BJ (cell line): ENCODE measurements around the gene CDADC1. TPM values are rescaled to one million over a fixed set of nuclear protein-coding genes. Genes with fewer than 3 reads are reported as not detected.

ENCODE experiments used
- CTCF ChIA-PET: fragments of 350-600 bp; formaldehyde crosslinking; extraction: SDS; loops from one replicate; lab custom pipeline; 2021; ENCODE audit warnings: antibody characterized with exemption, inconsistent platforms; lab: Yijun Ruan, JAX
- POLR2A ChIA-PET: fragments of 300-600 bp; sonication (Branson Sonifier 250); formaldehyde crosslinking; extraction: SDS; loops from one replicate; lab custom pipeline; 2021; ENCODE audit warnings: antibody characterized with exemption; lab: Charles Lee
- DNase-seq: peaks from one replicate; pipeline ENCODE4 v3.0.0-alpha.2; 2011; ENCODE audit warnings: low read depth
- H3K27me3 ChIP-seq: 2 replicates; pipeline ENCODE4 v1.6.0; 2011; ENCODE audit warnings: low read length; ENCODE audit not compliant: control insufficient read depth, insufficient read depth
- H3K36me3 ChIP-seq: 2 replicates; pipeline ENCODE4 v1.5.1; 2011; ENCODE audit warnings: low read length; ENCODE audit not compliant: control insufficient read depth, insufficient read depth
- H3K4me3 ChIP-seq: 2 replicates; pipeline ENCODE4 v1.5.1; 2011; ENCODE audit warnings: low read depth, mild to moderate bottlenecking, control low read depth, low read length
- CTCF ChIP-seq: IDR thresholded peaks from 2 replicates; pipeline ENCODE4 v1.5.1; 2011; ENCODE audit warnings: low read depth, mild to moderate bottlenecking, control low read depth, inconsistent platforms, low read length, moderate library complexity; ENCODE audit not compliant: insufficient read depth
- polyA plus RNA-seq: library from polyadenylated mRNA; depleted of rRNA; stranded (reverse); fragments of >200 nt; gene quantifications from 2 replicates; pipeline ENCODE4 v1.2.3, GENCODE V29; 2011

CDADC1 gene
- polyA plus RNA-seq, 1 experiment: 2.2 TPM

GRCh38 chr13:49278211-49278610, 30.5 kb downstream of the CDADC1 start:
- Histone ChIP-seq H3K36me3 (no peaks in the 10 kb centered on the region), H3K4me3 (no peak overlapping the region), H3K27me3 (no peaks in the 10 kb centered on the region)
- POLR2A ChIA-PET: no interaction called here
- no peak for TF ChIP-seq CTCF
- CTCF ChIA-PET: interaction anchor here (0.6 kb wide), 1 partner anchor 79 kb away, joined by 3 read pairs; no protein-coding TSS in a partner anchor
- DNase-seq: no peak

DNA sequence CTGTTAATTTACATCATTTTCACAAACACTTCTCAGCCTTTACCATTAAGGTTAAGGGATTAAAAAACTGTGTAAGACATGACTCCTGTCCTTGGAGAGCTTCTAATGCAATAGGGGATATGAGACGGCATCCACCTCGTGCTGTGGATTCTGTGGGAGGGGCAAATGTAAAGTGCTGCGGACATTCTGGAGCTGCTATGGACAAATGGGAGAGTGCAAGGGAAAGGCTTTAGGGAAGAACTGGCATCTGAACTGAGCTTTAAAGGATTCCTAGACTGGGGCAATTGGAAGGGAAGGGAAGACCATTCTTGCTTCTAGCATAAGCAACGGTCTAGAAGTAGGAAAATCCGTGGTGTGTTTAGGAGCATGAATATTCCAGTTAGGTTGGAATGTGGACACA, 31.4 kb downstream of the CDADC1 start:
- ChIA-PET POLR2A (no interaction called here), CTCF (interaction anchor here (0.6 to 1.2 kb wide), 4 partner anchors 11 to 529 kb away, joined by 3 read pairs; no protein-coding TSS in a partner anchor)
- DNase-seq: no peak
- Histone ChIP-seq H3K4me3 (no peak overlapping the region), H3K36me3 (no peaks in the 10 kb centered on the region), H3K27me3 (no peaks in the 10 kb centered on the region)
- TF ChIP-seq CTCF: no peak

GRCh38 chr13:49279885-49280284, 32.2 kb downstream of the CDADC1 start:
- Histone ChIP-seq H3K27me3 (no peaks in the 10 kb centered on the region), H3K4me3 (no peak overlapping the region), H3K36me3 (no peaks in the 10 kb centered on the region)
- no peak for DNase-seq
- ChIA-PET CTCF (interaction anchor here (1.2 to 2.2 kb wide), 13 partner anchors 9 to 510 kb away, joined by 3 to 10 read pairs (median 5); partner anchors contain the start of gene CDADC1), POLR2A (no interaction called here)
- TF ChIP-seq CTCF: no peak

DNA sequence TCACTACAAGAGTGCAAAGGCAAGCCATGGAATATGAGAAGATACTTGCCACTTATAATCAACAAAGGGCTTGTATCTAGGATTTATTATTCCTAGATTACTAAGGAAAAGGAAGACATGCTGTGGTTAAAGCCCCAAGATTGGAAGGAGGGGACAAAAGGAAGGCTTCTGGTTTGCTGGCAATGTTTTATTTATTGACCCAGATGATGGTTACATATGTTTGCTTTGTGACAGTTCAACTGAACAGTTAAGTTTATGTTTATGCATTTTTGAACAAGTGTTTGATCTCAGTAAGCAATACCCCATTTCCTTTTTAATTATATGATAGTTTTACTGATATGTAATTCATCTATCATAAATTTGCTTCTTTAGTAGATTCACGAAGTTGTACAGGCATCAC, 40.3 kb downstream of the CDADC1 start:
- ChIA-PET CTCF (no interaction called here), POLR2A (no interaction called here)
- Histone ChIP-seq H3K36me3 (no peaks in the 10 kb centered on the region), H3K4me3 (no peak overlapping the region), H3K27me3 (no peaks in the 10 kb centered on the region)
- TF ChIP-seq CTCF: no peak
- DNase-seq: no peak

DNA sequence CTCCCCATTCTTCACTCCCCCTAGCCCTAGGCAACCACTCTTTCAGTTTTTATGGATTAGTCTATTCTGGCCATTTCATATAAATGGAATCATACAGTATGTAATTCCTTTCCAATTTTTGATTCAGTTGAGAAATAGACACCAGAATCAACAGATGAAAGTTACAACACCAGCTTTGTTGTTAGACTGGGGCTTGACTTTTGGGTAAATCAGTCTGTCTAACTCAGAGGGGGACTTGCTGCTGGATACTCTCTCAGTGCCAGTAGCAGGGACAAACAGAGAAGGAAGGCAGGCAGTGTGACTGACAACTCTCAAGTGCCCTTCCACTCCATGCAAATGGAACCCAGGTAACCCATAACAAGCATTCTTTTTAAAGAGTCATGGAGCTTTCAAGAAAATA, 40.7 kb downstream of the CDADC1 start:
- POLR2A ChIA-PET: interaction anchor here (0.6 kb wide), 1 partner anchor 79 kb away, joined by 3 read pairs; no protein-coding TSS in a partner anchor
- H3K36me3 ChIP-seq: no peaks in the 10 kb centered on the region
- no peaks in the 10 kb centered on the region for H3K27me3 ChIP-seq
- H3K4me3 ChIP-seq: no peak overlapping the region
- CTCF ChIA-PET: no interaction called here
- no peak for TF ChIP-seq CTCF
- DNase-seq: no peak
